HCT116 (cell line): ENCODE results near the gene PAK1IP1. TPM values are rescaled to one million over a fixed set of nuclear protein-coding genes. Genes with fewer than 3 reads are reported as not detected.

Experiments
- ATAC-seq: fragments of 200-7000 bp; cut with Tn5 transposase; 2 replicates; pipeline ENCODE4 v1.9.1; 2020; ENCODE audit warnings: mild to moderate bottlenecking, moderate library complexity
- BruUV-seq: library from RNA; stranded (reverse); fragments of 400-500 nt; replicated peaks from 2 replicates; lab custom pipeline; 2021; lab: Mats Ljungman, UMichigan
- CTCF ChIA-PET: fragments of 300-600 bp; sonication (Branson Sonifier 250); formaldehyde crosslinking; loops from one replicate; lab custom pipeline; 2021; ENCODE audit warnings: antibody characterized with exemption; lab: Charles Lee
- POLR2A ChIA-PET: fragments of 300-600, 350-600 bp; sonication (Branson Sonifier 250); formaldehyde crosslinking; loops from one replicate; lab custom pipeline; 2021; ENCODE audit warnings: antibody characterized with exemption; lab: Charles Lee
- RAD21 ChIA-PET, 2 experiments: fragments of 300-600 bp; sonication (Branson Sonifier 250); formaldehyde crosslinking; loops; one replicate each; lab custom pipeline; 2023; ENCODE audit warnings: low total read pairs in 2 of 2; ENCODE audit not compliant: uncharacterized antibody in 2 of 2, unreplicated experiment in 2 of 2, low non-redundant PET in 1 of 2; lab: Charles Lee
- DNase-seq: peaks from one replicate; pipeline ENCODE4 v3.0.0-alpha.2; 2010; ENCODE audit warnings: low read depth, low spot score
- H2AFZ ChIP-seq: fragments of 200-600 bp; shearing (Covaris generic), sonication (generic); 2 replicates; pipeline ENCODE4 v1.6.1; 2017; ENCODE audit warnings: low read depth, mixed run types, mixed read lengths, antibody characterized with exemption, low read length; ENCODE audit not compliant: poor library complexity, severe bottlenecking
- H3K27ac ChIP-seq: 2 replicates; pipeline ENCODE4 v1.5.1; 2012; ENCODE audit warnings: low read depth, low read length
- H3K27me3 ChIP-seq: fragments of 200-600 bp; sonication (generic); 2 replicates; pipeline ENCODE4 v1.6.1; 2016; ENCODE audit warnings: mixed run types, low read length, mixed read lengths; ENCODE audit not compliant: insufficient read depth
- H3K36me3 ChIP-seq, 2 experiments: fragments of 200-500 bp in 1 of 2; fragments of 200-600 bp in 1 of 2; sonication (Bioruptor generic) in 1 of 2; sonication (generic) in 1 of 2; 2 replicates each; pipeline versions ENCODE4 v1.5.1 to v1.6.1; 2014 to 2016; ENCODE audit warnings: low read length in 2 of 2, inconsistent platforms in 1 of 2, mixed read lengths in 1 of 2, mixed run types in 1 of 2; ENCODE audit not compliant: insufficient read depth in 2 of 2, control insufficient read depth in 1 of 2
- H3K4me1 ChIP-seq, 2 experiments: fragments of 200-600 bp in 1 of 2; sonication (generic) in 1 of 2; 2 replicates each; pipeline versions ENCODE4 v1.5.1 to v1.6.1; 2012 to 2017; ENCODE audit warnings: low read length in 2 of 2, inconsistent platforms in 1 of 2, mild to moderate bottlenecking in 1 of 2, mixed read lengths in 1 of 2, mixed run types in 1 of 2, moderate library complexity in 1 of 2; ENCODE audit not compliant: insufficient read depth in 2 of 2, control insufficient read depth in 1 of 2
- H3K4me2 ChIP-seq: fragments of 200-600 bp; sonication (generic); 2 replicates; pipeline ENCODE4 v1.6.1; 2017; ENCODE audit warnings: mixed run types, low read length, mixed read lengths
- H3K4me3 ChIP-seq, 2 experiments: fragments of 200-600 bp in 1 of 2; sonication (generic) in 1 of 2; replicated peaks in 1 of 2; 2 replicates each; pipeline ENCODE4 v1.5.1; 2011 to 2016; ENCODE audit warnings: low read length in 2 of 2, control low read depth in 1 of 2, low read depth in 1 of 2, mild to moderate bottlenecking in 1 of 2, mixed read lengths in 1 of 2, mixed run types in 1 of 2
- H3K79me2 ChIP-seq: fragments of 200-600 bp; sonication (generic); 2 replicates; pipeline ENCODE4 v1.6.1; 2017; ENCODE audit warnings: mild to moderate bottlenecking, mixed run types, low read length, moderate library complexity, mixed read lengths; ENCODE audit not compliant: insufficient read depth
- H3K9ac ChIP-seq: fragments of 200-600 bp; sonication (generic); 2 replicates; pipeline ENCODE4 v1.6.1; 2016; ENCODE audit warnings: low read length, mixed read lengths
- H3K9me2 ChIP-seq: fragments of 200-600 bp; sonication (generic), shearing (Covaris generic); 2 replicates; pipeline ENCODE4 v1.6.1; 2017; ENCODE audit warnings: mixed run types, mild to moderate bottlenecking, moderate library complexity; ENCODE audit not compliant: insufficient read depth
- H3K9me3 ChIP-seq, 2 experiments: fragments of 200-500 bp in 1 of 2; fragments of 200-600 bp in 1 of 2; sonication (Bioruptor generic) in 1 of 2; sonication (generic) in 1 of 2; 2 replicates each; pipeline ENCODE4 v1.6.1; 2014 to 2017; ENCODE audit warnings: low read length in 2 of 2, mixed read lengths in 2 of 2, inconsistent platforms in 1 of 2, low read depth in 1 of 2, mild to moderate bottlenecking in 1 of 2, mixed run types in 1 of 2, moderate library complexity in 1 of 2; ENCODE audit not compliant: control insufficient read depth in 1 of 2, insufficient read depth in 1 of 2
- H4K20me1 ChIP-seq: fragments of 200-600 bp; sonication (generic), shearing (Covaris generic); 2 replicates; pipeline ENCODE4 v1.6.1; 2017; ENCODE audit warnings: mixed run types, mild to moderate bottlenecking, moderate library complexity; ENCODE audit not compliant: insufficient read depth
- EGR1 ChIP-seq: IDR thresholded peaks from 2 replicates; pipeline ENCODE4 v1.6.1; 2012; ENCODE audit warnings: low read depth
- MAX ChIP-seq: IDR thresholded peaks from 2 replicates; pipeline ENCODE4 v1.6.1; 2012
- POLR2A ChIP-seq: IDR thresholded peaks from 2 replicates; pipeline ENCODE4 v1.7.0; 2011; ENCODE audit warnings: borderline replicate concordance; ENCODE audit not compliant: insufficient read depth, insufficient read length; ENCODE audit errors: extremely low read depth
- REST ChIP-seq: IDR thresholded peaks from 2 replicates; pipeline ENCODE4 v1.6.1; 2012; ENCODE audit warnings: low read depth
- SIN3A ChIP-seq: IDR thresholded peaks from 2 replicates; pipeline ENCODE4 v1.6.1; 2012; ENCODE audit warnings: low read depth
- SP1 ChIP-seq: IDR thresholded peaks from 2 replicates; pipeline ENCODE4 v1.6.1; 2012; ENCODE audit warnings: low read depth
- SRF ChIP-seq: IDR thresholded peaks from 2 replicates; pipeline ENCODE4 v1.6.1; 2012; ENCODE audit warnings: low read depth
- YY1 ChIP-seq: IDR thresholded peaks from 2 replicates; pipeline ENCODE4 v1.6.1; 2011; ENCODE audit warnings: low read length, low read depth, moderate library complexity, mild to moderate bottlenecking; ENCODE audit not compliant: insufficient replicate concordance; ENCODE audit errors: extremely low read depth
- ZFX ChIP-seq: fragments of 450-650 bp; IDR thresholded peaks from 2 replicates; pipeline ENCODE4 v1.6.1; 2017
- intact Hi-C: fragments of 100-400 bp; cut with micrococcal nuclease; formaldehyde crosslinking; loops from 2 replicates; pipeline ENCODE4 v1.10.0; 2022
- total RNA-seq: library from RNA; stranded (reverse); gene quantifications from one replicate; pipeline ENCODE4 v1.2.1, GENCODE V29; 2021; ENCODE audit not compliant: unreplicated experiment
- TF ChIP-seq, protein P1 (sequence below): IDR thresholded peaks from 2 replicates; pipeline ENCODE4 v1.6.1; 2011; ENCODE audit warnings: mild to moderate bottlenecking, low read length, moderate library complexity; ENCODE audit not compliant: insufficient replicate concordance; ENCODE audit errors: extremely low read depth

The PAK1IP1 gene
- total RNA-seq, 1 experiment from 2014 or later, result 24.3 TPM

GRCh38 chr6:10681795-10682194 lies 13.0 kb upstream of the PAK1IP1 start:
- Histone ChIP-seq H3K36me3 (no peaks in the 10 kb centered on the region), H3K79me2 (no peaks in the 10 kb centered on the region), H3K4me2 (no peak overlapping the region), H3K27ac (no peak overlapping the region), H3K4me3 (no peak overlapping the region), H3K9me3 (no peaks in the 10 kb centered on the region), H3K27me3 (no peaks in the 10 kb centered on the region), H4K20me1 (no peaks in the 10 kb centered on the region), H3K4me1 (no peaks in the 10 kb centered on the region), H3K9ac (no peak overlapping the region), H3K9me2 (no peaks in the 10 kb centered on the region), H2AFZ (no peak overlapping the region)
- ATAC-seq, result no peak
- no peak for DNase-seq
- ChIA-PET RAD21 (no interaction called here), POLR2A (no interaction called here), CTCF (no interaction called here)
- intact Hi-C loops, result no loop called here
- no TSS peak for BruUV-seq
- TF ChIP-seq REST, result no peak
- no peak for TF ChIP-seq SRF
- no peak for TF ChIP-seq SIN3A
- no peak for TF ChIP-seq ZFX

DNA sequence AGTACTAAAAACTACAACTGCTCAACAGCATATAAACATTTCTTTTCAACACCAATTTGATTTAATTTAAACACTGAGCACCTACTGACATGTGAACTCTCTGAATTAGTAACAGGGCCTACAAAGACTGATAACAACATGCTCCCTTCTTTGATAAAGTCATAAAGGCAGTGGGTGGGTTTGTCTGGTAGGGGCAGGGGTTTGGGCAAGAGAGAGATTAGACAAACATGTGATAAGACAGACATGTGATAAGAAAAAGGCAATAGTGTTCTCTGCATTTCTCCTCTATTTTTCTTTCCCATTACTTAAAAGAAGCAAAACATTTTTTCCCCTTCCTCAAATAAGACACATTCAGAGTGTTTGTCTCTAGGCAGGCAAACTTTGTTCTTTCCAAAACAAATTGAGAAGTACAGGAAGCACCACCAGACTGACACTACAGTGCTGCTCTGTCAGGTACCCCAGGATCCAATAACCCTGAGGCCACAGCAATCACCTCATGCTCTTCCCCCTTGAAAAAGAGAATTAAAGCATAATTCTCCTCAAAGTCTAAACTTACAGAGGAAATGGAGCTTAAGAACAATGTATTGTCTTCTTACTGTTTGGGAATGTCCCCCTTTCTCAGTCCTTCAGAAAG lies 12.3 kb upstream of the PAK1IP1 start:
- Histone ChIP-seq H2AFZ (no peak overlapping the region), H3K9ac (no peak overlapping the region), H3K36me3 (no peaks in the 10 kb centered on the region), H4K20me1 (no peaks in the 10 kb centered on the region), H3K4me3 (no peak overlapping the region), H3K4me1 (no peaks in the 10 kb centered on the region), H3K4me2 (no peak overlapping the region), H3K27me3 (no peaks in the 10 kb centered on the region), H3K9me2 (no peaks in the 10 kb centered on the region), H3K27ac (no peak overlapping the region), H3K79me2 (no peaks in the 10 kb centered on the region), H3K9me3 (no peaks in the 10 kb centered on the region)
- BruUV-seq, result no TSS peak
- POLR2A ChIA-PET, result no interaction called here
- CTCF ChIA-PET, result no interaction called here
- intact Hi-C loops, result no loop called here
- DNase-seq (no peak), ATAC-seq (no peak)
- RAD21 ChIA-PET, result no interaction called here
- TF ChIP-seq YY1, result no peak
- TF ChIP-seq, protein P1, sequence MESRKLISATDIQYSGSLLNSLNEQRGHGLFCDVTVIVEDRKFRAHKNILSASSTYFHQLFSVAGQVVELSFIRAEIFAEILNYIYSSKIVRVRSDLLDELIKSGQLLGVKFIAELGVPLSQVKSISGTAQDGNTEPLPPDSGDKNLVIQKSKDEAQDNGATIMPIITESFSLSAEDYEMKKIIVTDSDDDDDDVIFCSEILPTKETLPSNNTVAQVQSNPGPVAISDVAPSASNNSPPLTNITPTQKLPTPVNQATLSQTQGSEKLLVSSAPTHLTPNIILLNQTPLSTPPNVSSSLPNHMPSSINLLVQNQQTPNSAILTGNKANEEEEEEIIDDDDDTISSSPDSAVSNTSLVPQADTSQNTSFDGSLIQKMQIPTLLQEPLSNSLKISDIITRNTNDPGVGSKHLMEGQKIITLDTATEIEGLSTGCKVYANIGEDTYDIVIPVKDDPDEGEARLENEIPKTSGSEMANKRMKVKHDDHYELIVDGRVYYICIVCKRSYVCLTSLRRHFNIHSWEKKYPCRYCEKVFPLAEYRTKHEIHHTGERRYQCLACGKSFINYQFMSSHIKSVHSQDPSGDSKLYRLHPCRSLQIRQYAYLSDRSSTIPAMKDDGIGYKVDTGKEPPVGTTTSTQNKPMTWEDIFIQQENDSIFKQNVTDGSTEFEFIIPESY, result no peak
- no peak for TF ChIP-seq EGR1
- no peak for TF ChIP-seq MAX
- no peak for TF ChIP-seq SP1
- TF ChIP-seq REST, result no peak
- TF ChIP-seq SRF, result no peak
- no peak for TF ChIP-seq ZFX
- no peak for TF ChIP-seq POLR2A
